Measurements from ENCODE around the gene MUC21.

Gene MUC21

DNA sequence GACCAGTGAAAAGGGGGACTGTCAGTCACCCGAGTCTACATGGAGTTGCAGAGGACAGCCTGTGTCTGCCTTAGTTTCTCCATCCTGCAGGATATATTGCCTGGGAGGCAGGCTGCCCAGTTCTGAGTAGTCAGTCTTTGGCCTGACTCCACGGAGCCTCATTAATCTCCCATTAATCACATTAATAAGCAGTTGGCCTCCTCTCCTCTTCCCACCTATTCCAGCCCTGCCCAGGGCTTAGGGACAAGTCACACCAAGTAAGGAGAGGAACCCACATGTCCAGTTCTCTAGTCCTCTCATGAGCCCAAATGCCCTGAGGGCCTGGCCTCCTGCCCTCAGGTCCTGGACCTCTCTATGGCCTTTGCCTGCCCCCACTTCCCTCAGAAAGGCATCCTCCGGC lies 44.0 kb upstream of the MUC21 start:
- Histone ChIP-seq H2BK5ac (ENCODE audit: low read depth, low read length, poor library complexity) (no peak overlapping the region), H3K9me3 (ENCODE audit: insufficient read depth, low read depth, low read length) (no peaks in the 10 kb centered on the region), H3K27ac (ENCODE audit: low read depth, low read length) (no peak overlapping the region), H2AK5ac (ENCODE audit: low read length) (no peak overlapping the region), H4K8ac (ENCODE audit: low read depth, low read length) (no peak overlapping the region), H3K36me3 (ENCODE audit: control insufficient read depth in 1 of 2, insufficient read depth in 2 of 2, low read length in 2 of 2) (no peaks in the 10 kb centered on the region), H4K91ac (ENCODE audit: low read depth, low read length) (no peak overlapping the region), H3K79me1 (ENCODE audit: low read length) (peaks cover 3% of the 10 kb centered on the region), H3K4me3 (ENCODE audit: low read depth, low read length) (no peak overlapping the region), H3K4me1 (ENCODE audit: control insufficient read depth in 1 of 2, insufficient read depth in 2 of 2, low read length in 2 of 2) (peaks cover 9 to 13% of the 10 kb centered on the region in 2 experiments), H2AFZ (ENCODE audit: insufficient read depth, low read length, poor library complexity) (no peak overlapping the region), H3K4ac (ENCODE audit: low read depth, low read length) (no peak overlapping the region), H3K23ac (ENCODE audit: low read length) (no peak overlapping the region), H2BK120ac (ENCODE audit: insufficient read depth, low read length, poor library complexity) (no peak overlapping the region), H3K14ac (ENCODE audit: low read length) (no peak overlapping the region), H3K79me2 (ENCODE audit: control insufficient read depth, insufficient read depth, low read length, poor library complexity) (no peaks in the 10 kb centered on the region), H3K27me3 (ENCODE audit: insufficient read depth, low read length) (no peaks in the 10 kb centered on the region), H3K9ac (ENCODE audit: low read length) (no peak overlapping the region), H3K4me2 (ENCODE audit: low read length) (no peak overlapping the region), H4K12ac (ENCODE audit: low read depth, low read length) (no peak overlapping the region), H3K18ac (ENCODE audit: low read length) (no peak overlapping the region), H2BK12ac (ENCODE audit: low read length) (no peak overlapping the region)
- no CpG with 5 or more reads among the region's 3 CpGs for WGBS (ENCODE audit: extremely low coverage, insufficient coverage, insufficient read length)
- DNase-seq = no peak

DNA sequence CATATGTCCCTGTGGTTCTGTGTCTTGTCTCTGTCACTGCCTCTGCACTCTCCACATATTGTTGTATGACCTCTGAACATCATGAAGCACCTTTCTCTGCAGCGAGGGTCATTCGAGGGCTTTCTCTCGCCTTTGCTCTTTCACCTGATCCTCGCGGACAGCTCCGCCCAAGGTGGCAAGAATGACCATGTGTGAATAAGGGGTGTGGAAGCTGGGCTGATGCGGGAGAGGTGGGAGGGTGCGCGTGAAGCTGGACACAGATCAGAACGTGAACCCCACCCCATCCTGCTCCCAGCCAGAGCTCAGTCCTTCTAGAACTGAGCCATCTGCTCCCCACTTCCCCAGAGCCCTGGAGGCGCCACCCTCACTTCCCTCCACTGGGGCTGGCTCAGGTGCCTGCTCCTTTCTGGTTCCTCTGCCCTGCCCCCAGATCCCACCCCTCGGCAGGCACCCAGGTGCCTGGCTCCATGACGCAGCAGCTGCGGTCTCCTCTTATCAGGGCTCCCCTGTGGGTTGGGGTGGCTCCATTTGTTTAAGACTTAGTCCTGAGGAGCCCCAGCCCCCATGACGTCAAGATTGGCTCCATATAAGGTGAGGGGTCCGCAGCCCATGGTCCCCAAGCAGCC lies 43.0 kb upstream of the MUC21 start, which contains the start of gene MUCL3:
Gene MUCL3 (plus strand): TSS at position 613 of the 626 bp plus-strand sequence. CDS start 27 bp downstream, outside the sequence.
- H3K14ac ChIP-seq (ENCODE audit: low read length) = no peak within 1 kb of the TSS
- H2BK12ac ChIP-seq (ENCODE audit: low read length) = no peak within 1 kb of the TSS
- no peak within 1 kb of the TSS for H2BK5ac ChIP-seq (ENCODE audit: low read depth, low read length, poor library complexity)
- no peak within 1 kb of the TSS for H3K18ac ChIP-seq (ENCODE audit: low read length)
- peaks cover 3% of the 10 kb centered on the region for H3K79me1 ChIP-seq (ENCODE audit: low read length)
- no peak for DNase-seq
- peak within 1 kb of the TSS; percentile 26 for H2AK5ac ChIP-seq (ENCODE audit: low read length)
- H3K4me3 ChIP-seq (ENCODE audit: low read depth, low read length) = no peak within 1 kb of the TSS
- H3K23ac ChIP-seq (ENCODE audit: low read length) = no peak within 1 kb of the TSS
- no peak within 1 kb of the TSS for H2BK120ac ChIP-seq (ENCODE audit: insufficient read depth, low read length, poor library complexity)
- no peak within 1 kb of the TSS for H4K91ac ChIP-seq (ENCODE audit: low read depth, low read length)
- H3K27me3 ChIP-seq (ENCODE audit: insufficient read depth, low read length) = no peaks in the 10 kb centered on the region
- no peak within 1 kb of the TSS for H3K4me2 ChIP-seq (ENCODE audit: low read length)
- no peak within 1 kb of the TSS for H3K27ac ChIP-seq (ENCODE audit: low read depth, low read length)
- peaks cover 9 to 13% of the 10 kb centered on the region in 2 experiments for H3K4me1 ChIP-seq (ENCODE audit: control insufficient read depth in 1 of 2, insufficient read depth in 2 of 2, low read length in 2 of 2)
- no peak within 1 kb of the TSS for H2AFZ ChIP-seq (ENCODE audit: insufficient read depth, low read length, poor library complexity)
- H3K4ac ChIP-seq (ENCODE audit: low read depth, low read length) = no peak within 1 kb of the TSS
- H4K8ac ChIP-seq (ENCODE audit: low read depth, low read length) = no peak within 1 kb of the TSS
- WGBS (ENCODE audit: extremely low coverage, insufficient coverage, insufficient read length) = no CpG with 5 or more reads among the region's 16 CpGs
- no peaks in the 10 kb centered on the region for H3K79me2 ChIP-seq (ENCODE audit: control insufficient read depth, insufficient read depth, low read length, poor library complexity)
- H4K12ac ChIP-seq (ENCODE audit: low read depth, low read length) = no peak within 1 kb of the TSS
- no peaks in the 10 kb centered on the region for H3K36me3 ChIP-seq (ENCODE audit: control insufficient read depth in 1 of 2, insufficient read depth in 2 of 2, low read length in 2 of 2)
- no peaks in the 10 kb centered on the region for H3K9me3 ChIP-seq (ENCODE audit: insufficient read depth, low read depth, low read length)
- no peak within 1 kb of the TSS for H3K9ac ChIP-seq (ENCODE audit: low read length)

- H3K18ac ChIP-seq (ENCODE audit: low read length) = no peak overlapping the region
- H3K79me1 ChIP-seq (ENCODE audit: low read length) = peaks cover 3% of the 10 kb centered on the region
- H3K27ac ChIP-seq (ENCODE audit: low read depth, low read length) = no peak overlapping the region
- WGBS (ENCODE audit: extremely low coverage, insufficient coverage, insufficient read length) = no CpG with 5 or more reads among the region's 15 CpGs
- H3K79me2 ChIP-seq (ENCODE audit: control insufficient read depth, insufficient read depth, low read length, poor library complexity) = no peaks in the 10 kb centered on the region
- no peaks in the 10 kb centered on the region for H3K27me3 ChIP-seq (ENCODE audit: insufficient read depth, low read length)
- H2BK120ac ChIP-seq (ENCODE audit: insufficient read depth, low read length, poor library complexity) = no peak overlapping the region
- H3K4me2 ChIP-seq (ENCODE audit: low read length) = no peak overlapping the region
- H3K36me3 ChIP-seq (ENCODE audit: control insufficient read depth in 1 of 2, insufficient read depth in 2 of 2, low read length in 2 of 2) = no peaks in the 10 kb centered on the region
- H3K4me1 ChIP-seq (ENCODE audit: control insufficient read depth in 1 of 2, insufficient read depth in 2 of 2, low read length in 2 of 2) = peaks cover 6 to 7% of the 10 kb centered on the region in 2 experiments
- peak overlapping the region; percentile 30 for H4K91ac ChIP-seq (ENCODE audit: low read depth, low read length)
- no peak overlapping the region for H3K9ac ChIP-seq (ENCODE audit: low read length)
- peak; percentile 43 to 65 for DNase-seq
- no peaks in the 10 kb centered on the region for H3K9me3 ChIP-seq (ENCODE audit: insufficient read depth, low read depth, low read length)
- no peak overlapping the region for H4K12ac ChIP-seq (ENCODE audit: low read depth, low read length)
- no peak overlapping the region for H3K4ac ChIP-seq (ENCODE audit: low read depth, low read length)
- H2BK5ac ChIP-seq (ENCODE audit: low read depth, low read length, poor library complexity) = no peak overlapping the region
- H3K23ac ChIP-seq (ENCODE audit: low read length) = no peak overlapping the region
- H2BK12ac ChIP-seq (ENCODE audit: low read length) = peak overlapping the region; percentile 51
- peak overlapping the region; percentile 77 for H4K8ac ChIP-seq (ENCODE audit: low read depth, low read length)
- no peak overlapping the region for H3K14ac ChIP-seq (ENCODE audit: low read length)
- no peak overlapping the region for H3K4me3 ChIP-seq (ENCODE audit: low read depth, low read length)
- peak overlapping the region; percentile 18 for H2AFZ ChIP-seq (ENCODE audit: insufficient read depth, low read length, poor library complexity)
- peak overlapping the region; percentile 7 for H2AK5ac ChIP-seq (ENCODE audit: low read length)
These were observed 41.0 kb upstream of the MUC21 start for GRCh38 chr6:30942338-30943060.

- no peak overlapping the region for H3K14ac ChIP-seq (ENCODE audit: low read length)
- no peak for DNase-seq
These were observed 39.5 kb upstream of the MUC21 start for GRCh38 chr6:30944051-30944450.

More at GRCh38 chr6:30944051-30944450, 39.5 kb upstream of the MUC21 start:
- Histone ChIP-seq H3K36me3 (ENCODE audit: control insufficient read depth in 1 of 2, insufficient read depth in 2 of 2, low read length in 2 of 2) (no peaks in the 10 kb centered on the region), H4K12ac (ENCODE audit: low read depth, low read length) (no peak overlapping the region), H3K23ac (ENCODE audit: low read length) (no peak overlapping the region), H4K8ac (ENCODE audit: low read depth, low read length) (no peak overlapping the region), H2BK120ac (ENCODE audit: insufficient read depth, low read length, poor library complexity) (no peak overlapping the region), H3K4ac (ENCODE audit: low read depth, low read length) (no peak overlapping the region), H3K79me1 (ENCODE audit: low read length) (peaks cover 3% of the 10 kb centered on the region), H3K4me1 (ENCODE audit: control insufficient read depth in 1 of 2, insufficient read depth in 2 of 2, low read length in 2 of 2) (peaks cover 6 to 7% of the 10 kb centered on the region in 2 experiments), H3K27ac (ENCODE audit: low read depth, low read length) (no peak overlapping the region), H3K9ac (ENCODE audit: low read length) (no peak overlapping the region), H3K4me2 (ENCODE audit: low read length) (no peak overlapping the region), H3K9me3 (ENCODE audit: insufficient read depth, low read depth, low read length) (no peaks in the 10 kb centered on the region), H2BK5ac (ENCODE audit: low read depth, low read length, poor library complexity) (no peak overlapping the region), H3K27me3 (ENCODE audit: insufficient read depth, low read length) (no peaks in the 10 kb centered on the region), H4K91ac (ENCODE audit: low read depth, low read length) (no peak overlapping the region), H3K18ac (ENCODE audit: low read length) (no peak overlapping the region), H2AFZ (ENCODE audit: insufficient read depth, low read length, poor library complexity) (no peak overlapping the region), H2AK5ac (ENCODE audit: low read length) (no peak overlapping the region), H3K79me2 (ENCODE audit: control insufficient read depth, insufficient read depth, low read length, poor library complexity) (no peaks in the 10 kb centered on the region), H2BK12ac (ENCODE audit: low read length) (no peak overlapping the region), H3K4me3 (ENCODE audit: low read depth, low read length) (no peak overlapping the region)
- WGBS (ENCODE audit: extremely low coverage, insufficient coverage, insufficient read length) = no CpG with 5 or more reads among the region's 4 CpGs
